Heart right ventricle (tissue), 16 donors: Measurements from ENCODE around the gene CAST. TPM values are rescaled to one million over a fixed set of nuclear protein-coding genes. Genes with fewer than 3 reads are reported as not detected.

ENCODE experiments used
- ATAC-seq, 8 donors: fragments of 200-7000 bp; cut with Tn5 transposase; one replicate each; pipeline ENCODE4 v1.9.1; 2020; ENCODE audit warnings: mild to moderate bottlenecking in 8 of 8, moderate library complexity in 8 of 8, moderate number of reproducible peaks in 1 of 8
- DNase-seq, 2 donors: peaks; one replicate each; pipeline ENCODE4 v3.0.0-alpha.2; 2020
- H3K27ac ChIP-seq, 10 donors: fragments of 200-600 bp; sonication (generic) in 2 of 10; one replicate each; pipeline versions ENCODE4 v1.5.0 to v1.8.0; 2020 to 2022; ENCODE audit warnings: mild to moderate bottlenecking in 3 of 10
- H3K27me3 ChIP-seq, 7 donors: fragments of 200-600 bp; one replicate each; pipeline ENCODE4 v1.8.0; 2021 to 2022; ENCODE audit warnings: mild to moderate bottlenecking in 2 of 7
- H3K36me3 ChIP-seq, 9 donors: fragments of 200-600 bp; sonication (generic) in 1 of 9; one replicate each; pipeline versions ENCODE4 v1.5.0 to v1.8.0; 2020 to 2022; ENCODE audit warnings: mild to moderate bottlenecking in 2 of 9
- H3K4me1 ChIP-seq, 9 donors: fragments of 200-600 bp; sonication (generic) in 1 of 9; one replicate each; pipeline versions ENCODE4 v1.5.0 to v1.8.0; 2020 to 2022; ENCODE audit warnings: mild to moderate bottlenecking in 4 of 9
- H3K4me3 ChIP-seq, 10 donors: fragments of 200-600 bp; sonication (generic) in 2 of 10; one replicate each; pipeline versions ENCODE4 v1.5.0 to v1.8.0; 2020 to 2022; ENCODE audit warnings: mild to moderate bottlenecking in 7 of 10, moderate library complexity in 2 of 10
- H3K9me3 ChIP-seq, 11 donors: fragments of 200-600 bp in 10 of 11; sonication (generic) in 2 of 11; one replicate each; pipeline versions ENCODE4 v1.5.0 to v1.8.0; 2013 to 2022; ENCODE audit warnings: mild to moderate bottlenecking in 2 of 11, control low read depth in 1 of 11, moderate library complexity in 1 of 11
- CTCF ChIP-seq, 9 donors: fragments of 200-600 bp; sonication (generic) in 2 of 9; IDR thresholded peaks; one replicate each; pipeline versions ENCODE4 v1.5.0 to v1.8.0; 2021 to 2022; ENCODE audit warnings: antibody characterized with exemption in 9 of 9, mild to moderate bottlenecking in 5 of 9, moderate library complexity in 1 of 9
- WGBS, 2 donors: extraction: QIAGEN DNeasy Blood & Tissue Kit; methylation state at CpG; one replicate each; pipeline ENCODE4 v1.1.7; 2013; ENCODE audit warnings: inconsistent platforms in 1 of 2; 5-methylcytosine and 5-hydroxymethylcytosine counted together
- intact Hi-C, 10 donors: fragments of 100-400 bp; cut with DNase I; formaldehyde crosslinking; loops; one replicate each; pipeline versions ENCODE4 v1.11.1 to v1.14.2; 2022
- polyA plus RNA-seq, 2 donors: library from polyadenylated mRNA; stranded (reverse); fragments of 200-250 nt; gene quantifications; one replicate each; pipeline ENCODE4 v1.2.3, GENCODE V29; 2013
- total RNA-seq, 10 donors: library from RNA; stranded (reverse); fragmentation: NEBNext Ultra II Directional in 3 of 10; extraction: Animal tissue kit (Norgen Biotek cat#: 25700) in 3 of 10; gene quantifications; one replicate each; pipeline versions ENCODE4 v1.2.1 to v1.2.4, GENCODE V29; 2021 to 2023
- donor health status: Arrhythmogenic right ventricular cardiomyopathy.
- donor health status: ischemic (EF 13 %, LVEDD 7.1; RV severe dilation, severe dysfunction).
- donor health status: healthy with polysubstance abuse.
- donor health status: DM: no; HTN: yes; CAD: no.
- donor health status: DM: no; HTN: no; CAD: no.
- donor health status: ischemic (EF 25% LVEDD 6.9; RV normal size, moderate dysfunction).
- donor health status: ischemic (EF 25% LVEDD 5.7; RV mildly dilated, moderate dysfunction).
- donor health status: healthy.
- donor health status: DM: yes; HTN: yes; CAD: no.
- donor health status: Ischemic cardiomyopathy.
- donor health status: ischemic (EF 35%, LVEDD 5.7; RV mildly dilated, moderate dysfunction).
- donor health status: nonischemic (EF 11% LVEDD 7.7; RV severe dilation, severe dysfunction).
- donor health status: DM: yes; HTN: yes; CAD: no.
- donor health status: PGD.
- donor health status: ischemic (EF 29% LVEDD 5.4; RV normal size, mild dysfunction).
- donor health status: nonischemic (EF 23%, LVEDD 6.1; RV moderate dilation, normal function).

Gene CAST
- total and polyA plus RNA-seq, 12 donors, result 174 to 783 (median 488) TPM

- peak overlapping the region in 2 of 10 donors; percentile 4 to 13 for H3K4me3 ChIP-seq
- DNase-seq, result no peak
- TF ChIP-seq CTCF (IDR thresholded peaks at IDR 0.05), result peak; percentile 12 to 68 (median 54)
- intact Hi-C loops, result loop anchor here in 8 of 10 donors (5.0 to 10.0 kb wide), 2 partner anchors 73 to 76 kb away; no protein-coding TSS in a partner anchor
- H3K9me3 ChIP-seq, result no peaks in the 10 kb centered on the region
- peaks cover 0 to 18% (median 6%) of the 10 kb centered on the region in 9 donors for H3K36me3 ChIP-seq
- ATAC-seq, result peak in 7 of 8 donors; percentile 67 to 88 (median 76)
- WGBS, 2 donors, result 36 to 41% methylated on average over 5 of the region's 5 CpGs
- H3K27me3 ChIP-seq, result no peaks in the 10 kb centered on the region
- H3K27ac ChIP-seq, result no peak overlapping the region
- peaks cover 0 to 17% (median 12%) of the 10 kb centered on the region in 9 donors for H3K4me1 ChIP-seq
Measured at GRCh38 chr5:96687812-96688453, 25.8 kb downstream of the CAST start.

GRCh38 chr5:96690861-96691260 lies 28.7 kb downstream of the CAST start:
- no peaks in the 10 kb centered on the region for H3K9me3 ChIP-seq
- no peak for DNase-seq
- TF ChIP-seq CTCF (IDR thresholded peaks at IDR 0.05), result no peak
- H3K27me3 ChIP-seq, result no peaks in the 10 kb centered on the region
- H3K36me3 ChIP-seq, result peaks cover 0 to 23% (median 2%) of the 10 kb centered on the region in 9 donors
- intact Hi-C loops, result no loop called here
- WGBS, 2 donors, result 79 to 85% methylated on average over 1 of the region's 1 CpG
- no peak for ATAC-seq
- H3K4me3 ChIP-seq, result no peak overlapping the region
- peaks cover 0 to 17% (median 12%) of the 10 kb centered on the region in 9 donors for H3K4me1 ChIP-seq
- no peak overlapping the region for H3K27ac ChIP-seq

GRCh38 chr5:96691503-96692303 lies 29.5 kb downstream of the CAST start:
- intact Hi-C loops, result no loop called here
- ATAC-seq (peak in 2 of 8 donors; percentile 39 to 70), DNase-seq (no peak)
- no peak overlapping the region for H3K4me3 ChIP-seq
- H3K27ac ChIP-seq, result no peak overlapping the region
- H3K27me3 ChIP-seq, result no peaks in the 10 kb centered on the region
- H3K36me3 ChIP-seq, result peaks cover 0 to 26% (median 0%) of the 10 kb centered on the region in 9 donors
- H3K9me3 ChIP-seq, result no peaks in the 10 kb centered on the region
- TF ChIP-seq CTCF (IDR thresholded peaks at IDR 0.05), result no peak
- WGBS, 2 donors, result 87 to 89% methylated on average over 2 of the region's 2 CpGs
- peaks cover 0 to 15% (median 12%) of the 10 kb centered on the region in 9 donors for H3K4me1 ChIP-seq

- Histone ChIP-seq H3K4me3 (no peak overlapping the region), H3K4me1 (peaks cover 0 to 8% (median 5%) of the 10 kb centered on the region in 9 donors), H3K36me3 (peaks cover 0 to 34% (median 0%) of the 10 kb centered on the region in 9 donors), H3K27me3 (no peaks in the 10 kb centered on the region), H3K27ac (no peak overlapping the region), H3K9me3 (no peaks in the 10 kb centered on the region)
- no peak for TF ChIP-seq CTCF (IDR thresholded peaks at IDR 0.05)
- peak in 2 of 8 donors; percentile 35 to 45 for ATAC-seq
- intact Hi-C loops, result no loop called here
- WGBS, 2 donors, result 94 to 97% methylated on average over 2 of the region's 2 CpGs
- DNase-seq, result no peak
Measured at GRCh38 chr5:96692441-96692840, 30.3 kb downstream of the CAST start.
